GM20000 (cell line): ENCODE measurements around the gene ZNF787.

ENCODE experiments used
- DNase-seq: peaks from one replicate; pipeline ENCODE4 v3.0.0; 2012; ENCODE audit warnings: low spot score
- CTCF ChIP-seq: IDR thresholded peaks from 2 replicates; pipeline ENCODE4 v1.5.1; 2012; ENCODE audit warnings: mild to moderate bottlenecking, control low read depth; ENCODE audit errors: extremely low read depth, missing control alignments

The ZNF787 gene

GRCh38 chr19:56097306-56097705 lies 23.8 kb downstream of the ZNF787 start:
- DNase-seq: no peak
- no peak for TF ChIP-seq CTCF

DNA sequence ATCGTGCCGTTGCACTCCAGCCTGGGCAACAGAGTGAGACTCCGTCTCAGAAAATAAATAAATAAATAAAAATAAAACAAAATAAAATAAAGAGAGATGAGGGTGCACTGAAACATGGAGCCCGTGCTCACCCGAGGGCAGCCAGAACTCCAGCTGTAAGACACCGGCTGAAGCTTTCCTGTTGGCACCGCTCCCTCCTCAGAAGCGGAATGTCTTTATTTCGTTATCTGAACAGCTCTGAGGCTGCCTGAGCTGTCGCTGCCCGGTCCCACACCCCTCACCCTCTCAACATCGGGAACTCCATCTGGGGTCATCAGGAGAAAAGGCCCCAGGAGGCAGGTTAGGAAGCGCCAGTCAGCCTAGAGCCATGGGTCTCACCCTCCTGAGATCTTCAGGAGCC lies 24.4 kb downstream of the ZNF787 start:
- TF ChIP-seq CTCF: no peak
- DNase-seq: no peak

DNA sequence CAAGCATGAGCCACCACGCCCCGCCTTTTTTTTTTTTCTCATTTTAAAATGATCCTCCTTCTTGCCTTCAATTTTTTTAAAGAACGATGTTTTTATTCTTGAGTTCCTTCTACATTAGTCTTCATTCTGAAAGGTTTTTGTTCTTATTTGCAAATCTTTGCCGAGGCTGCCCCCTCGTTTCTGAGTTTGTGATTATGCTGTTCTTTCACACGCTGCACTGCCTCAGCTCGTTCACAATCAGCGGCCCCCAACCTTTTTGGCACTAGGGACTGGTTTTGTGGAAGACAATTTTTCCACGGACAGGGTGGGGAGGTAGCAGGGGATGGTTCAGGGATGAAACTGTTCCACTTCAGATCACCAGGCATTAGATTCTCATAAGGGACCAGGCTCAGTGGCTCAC lies 26.6 kb downstream of the ZNF787 start:
- no peak for TF ChIP-seq CTCF
- DNase-seq: no peak

- TF ChIP-seq CTCF: no peak
Measured at GRCh38 chr19:56092685-56093631, 28.1 kb downstream of the ZNF787 start.

DNA sequence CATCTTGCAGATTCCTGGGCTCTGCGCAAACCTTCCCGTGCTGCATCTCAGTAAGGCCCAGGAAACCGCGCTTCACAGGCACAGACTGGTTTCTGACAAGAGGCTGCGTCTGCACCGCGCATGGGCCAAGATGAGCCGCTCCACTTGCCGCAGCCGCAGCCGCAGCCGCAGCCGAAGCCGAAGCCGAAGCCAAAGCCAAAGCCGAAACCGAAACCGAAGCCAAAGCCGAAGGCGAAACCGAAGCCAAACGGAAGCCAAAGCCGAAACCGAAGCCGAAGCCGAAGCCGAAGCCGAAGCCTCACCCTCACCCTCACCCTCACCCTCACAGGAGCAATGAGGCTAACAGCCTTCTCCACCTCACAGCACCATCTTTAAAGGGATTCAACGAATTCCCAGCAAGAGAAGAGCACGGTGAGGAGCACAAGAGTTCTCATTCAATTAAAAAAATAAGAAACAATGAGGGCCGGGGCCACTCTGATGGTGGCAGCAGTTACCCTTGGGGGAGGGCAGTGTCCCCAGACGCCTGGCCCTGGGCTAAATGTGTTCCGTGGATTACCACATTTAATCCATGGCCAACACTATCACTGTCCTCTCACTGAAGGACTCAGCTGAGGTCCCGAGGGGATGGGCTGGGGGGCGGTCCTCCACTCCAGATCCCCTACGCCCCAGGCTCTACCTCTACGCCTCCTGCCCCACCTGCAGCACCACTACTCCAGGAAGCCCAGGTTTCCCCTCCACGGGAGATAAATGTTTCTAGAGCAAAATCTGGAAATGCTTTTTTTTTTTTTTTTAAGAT lies 29.1 kb downstream of the ZNF787 start:
- DNase-seq: no peak
- no peak for TF ChIP-seq CTCF

More at GRCh38 chr19:56092685-56093631, 28.1 kb downstream of the ZNF787 start:
- DNase-seq: no peak

DNA sequence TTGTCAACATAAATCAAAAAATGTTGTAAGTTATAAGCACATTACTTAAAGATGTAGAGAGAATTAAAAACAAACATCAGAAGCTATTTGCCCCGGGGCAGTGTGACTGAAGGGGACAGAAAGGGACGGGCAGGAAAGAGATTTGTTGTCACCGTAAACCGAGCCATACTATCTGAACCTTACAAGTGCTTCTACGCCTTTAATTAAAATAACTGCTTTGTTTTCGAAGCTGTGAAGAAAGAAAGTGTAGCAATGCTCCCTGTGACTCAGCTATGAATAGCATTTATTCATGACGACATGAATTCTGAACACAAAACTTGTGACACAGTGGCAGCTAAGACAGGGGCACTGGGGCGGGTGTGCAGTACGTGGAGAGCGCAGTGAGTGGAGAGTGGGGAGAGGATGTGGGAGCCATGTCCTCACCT lies 30.0 kb downstream of the ZNF787 start:
- TF ChIP-seq CTCF: no peak

GRCh38 chr19:56089344-56089743 lies 31.8 kb downstream of the ZNF787 start:
- no peak for TF ChIP-seq CTCF
- DNase-seq: no peak

More for the DNA sequence above, 30.0 kb downstream of the ZNF787 start:
- no peak for DNase-seq
